Bronchial epithelial cell (primary cell): Measurements from ENCODE around the gene GRIK1. TPM values are rescaled to one million over a fixed set of nuclear protein-coding genes. Genes with fewer than 3 reads are reported as not detected.

Experiments
- DNase-seq: peaks from one replicate; pipeline ENCODE4 v3.0.0-alpha.2; 2010; ENCODE audit warnings: low read depth
- FAIRE-seq: peaks from 2 replicates; lab custom pipeline; 2011; peaks lifted over from hg19 to GRCh38; lab: Jason Lieb, UNC
- H3K27me3 ChIP-seq: 2 replicates; pipeline ENCODE4 v1.5.1; 2011; ENCODE audit warnings: low read length; ENCODE audit not compliant: control insufficient read depth, insufficient read depth
- H3K36me3 ChIP-seq: 2 replicates; pipeline ENCODE4 v1.5.1; 2011; ENCODE audit warnings: low read length; ENCODE audit not compliant: control insufficient read depth, insufficient read depth
- H3K4me3 ChIP-seq: 2 replicates; pipeline ENCODE4 v1.5.1; 2011; ENCODE audit warnings: mild to moderate bottlenecking, low read depth, low read length, control low read depth
- total RNA-seq: library from RNA; depleted of rRNA; stranded (reverse); fragments of >200 nt; gene quantifications from 2 replicates; pipeline ENCODE4 v1.2.1, GENCODE V29; 2014
- TF ChIP-seq, protein P1 (sequence below): IDR thresholded peaks from 2 replicates; pipeline ENCODE4 v1.5.1; 2011; ENCODE audit warnings: mild to moderate bottlenecking, moderate library complexity, low read length, control low read depth, inconsistent platforms; ENCODE audit not compliant: insufficient read depth, severe bottlenecking

GRIK1 gene
- total RNA-seq, 1 donor from 2014 or later: not detected

DNA sequence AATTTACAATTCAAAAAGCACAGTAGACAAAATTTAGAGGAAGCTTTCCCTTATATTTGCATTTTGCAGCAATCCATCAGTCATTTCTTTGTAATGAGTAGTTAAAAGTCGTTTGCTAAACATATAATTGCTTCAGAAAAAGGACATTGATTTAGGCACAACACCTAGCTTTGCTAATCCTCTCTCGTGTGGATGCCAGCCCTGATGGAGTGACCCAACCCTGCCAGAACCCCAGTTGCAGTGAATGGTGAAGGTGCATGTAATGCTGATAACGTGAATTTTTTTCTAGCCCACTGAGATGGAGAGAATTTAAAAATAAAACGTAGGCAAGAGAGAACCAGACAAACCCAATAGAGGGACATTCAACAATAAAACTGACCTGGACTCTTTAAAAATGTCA is 263.4 kb downstream of the GRIK1 start:
- FAIRE-seq: no peak
- Histone ChIP-seq H3K36me3 (no peaks in the 10 kb centered on the region), H3K4me3 (no peak overlapping the region), H3K27me3 (no peaks in the 10 kb centered on the region)
- DNase-seq: no peak
- TF ChIP-seq, protein P1, sequence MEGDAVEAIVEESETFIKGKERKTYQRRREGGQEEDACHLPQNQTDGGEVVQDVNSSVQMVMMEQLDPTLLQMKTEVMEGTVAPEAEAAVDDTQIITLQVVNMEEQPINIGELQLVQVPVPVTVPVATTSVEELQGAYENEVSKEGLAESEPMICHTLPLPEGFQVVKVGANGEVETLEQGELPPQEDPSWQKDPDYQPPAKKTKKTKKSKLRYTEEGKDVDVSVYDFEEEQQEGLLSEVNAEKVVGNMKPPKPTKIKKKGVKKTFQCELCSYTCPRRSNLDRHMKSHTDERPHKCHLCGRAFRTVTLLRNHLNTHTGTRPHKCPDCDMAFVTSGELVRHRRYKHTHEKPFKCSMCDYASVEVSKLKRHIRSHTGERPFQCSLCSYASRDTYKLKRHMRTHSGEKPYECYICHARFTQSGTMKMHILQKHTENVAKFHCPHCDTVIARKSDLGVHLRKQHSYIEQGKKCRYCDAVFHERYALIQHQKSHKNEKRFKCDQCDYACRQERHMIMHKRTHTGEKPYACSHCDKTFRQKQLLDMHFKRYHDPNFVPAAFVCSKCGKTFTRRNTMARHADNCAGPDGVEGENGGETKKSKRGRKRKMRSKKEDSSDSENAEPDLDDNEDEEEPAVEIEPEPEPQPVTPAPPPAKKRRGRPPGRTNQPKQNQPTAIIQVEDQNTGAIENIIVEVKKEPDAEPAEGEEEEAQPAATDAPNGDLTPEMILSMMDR: no peak

DNA sequence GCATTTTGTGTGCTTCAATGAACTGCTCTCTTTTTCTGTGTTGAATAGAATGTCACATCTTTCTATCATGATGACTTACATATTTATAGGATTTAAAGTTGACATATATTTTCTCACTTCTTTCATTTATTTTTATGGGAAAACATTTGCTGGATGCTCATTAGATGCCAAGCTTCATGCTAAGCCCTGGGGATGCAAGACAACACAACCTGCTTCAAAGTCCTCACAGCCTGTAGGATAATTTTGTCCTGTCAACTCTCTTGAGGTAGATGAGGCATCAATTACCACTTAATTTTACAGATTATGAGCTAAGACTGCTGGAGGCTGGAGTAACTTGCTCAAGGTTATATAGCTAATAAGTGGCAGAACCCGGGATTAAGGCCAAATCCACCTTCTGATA is 264.3 kb downstream of the GRIK1 start:
- DNase-seq: no peak
- FAIRE-seq: no peak
- no peaks in the 10 kb centered on the region for H3K36me3 ChIP-seq
- no peaks in the 10 kb centered on the region for H3K27me3 ChIP-seq
- TF ChIP-seq, protein P1: no peak
- H3K4me3 ChIP-seq: no peak overlapping the region

DNA sequence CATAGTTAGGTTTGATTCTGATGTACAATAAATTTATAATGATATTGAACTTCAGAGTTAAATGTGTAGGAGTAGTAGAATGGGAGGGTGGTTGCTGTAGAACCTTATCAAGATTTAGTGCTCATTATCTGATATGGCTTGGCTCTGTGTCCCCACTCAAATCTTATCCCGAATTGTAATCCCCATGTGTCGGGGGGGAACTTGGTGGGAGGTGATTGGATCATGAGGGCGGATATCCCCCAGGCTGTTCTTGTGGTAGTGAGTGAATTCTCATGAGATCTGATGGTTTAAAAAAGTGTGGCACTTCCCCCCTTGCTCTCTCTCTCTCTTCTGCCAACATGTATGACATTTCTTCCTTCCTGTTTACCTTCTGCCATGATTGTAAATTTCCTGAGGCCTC is 265.5 kb downstream of the GRIK1 start:
- no peak overlapping the region for H3K4me3 ChIP-seq
- H3K27me3 ChIP-seq: no peaks in the 10 kb centered on the region
- no peak for DNase-seq
- no peaks in the 10 kb centered on the region for H3K36me3 ChIP-seq
- no peak for FAIRE-seq
- TF ChIP-seq, protein P1: no peak

DNA sequence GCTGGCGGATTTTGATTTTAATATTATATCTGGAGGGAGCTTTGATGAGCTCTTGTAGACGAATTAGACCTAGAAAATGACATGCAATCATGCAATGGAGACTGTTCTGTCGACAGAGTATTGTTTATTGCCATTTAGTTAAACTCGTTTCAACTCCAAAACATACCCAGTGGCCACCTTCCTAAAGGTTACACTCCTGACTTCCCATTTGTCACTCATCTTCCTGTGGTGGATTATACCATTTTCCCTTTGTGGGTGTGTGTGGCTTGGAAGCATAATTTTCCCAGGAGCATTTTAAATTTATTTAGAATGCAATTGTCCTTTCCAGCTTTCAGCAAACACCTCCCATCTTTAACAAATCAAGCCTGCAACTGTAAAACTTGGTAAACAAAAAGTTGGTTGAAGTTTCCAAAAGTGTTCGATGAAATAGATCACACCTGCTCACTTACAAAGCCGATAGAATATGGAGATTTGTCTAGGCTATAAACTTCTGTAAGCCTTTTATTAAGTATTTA is 266.6 kb downstream of the GRIK1 start:
- no peak overlapping the region for H3K4me3 ChIP-seq
- TF ChIP-seq, protein P1: no peak
- FAIRE-seq (no peak), DNase-seq (no peak)
- H3K27me3 ChIP-seq: no peaks in the 10 kb centered on the region
- H3K36me3 ChIP-seq: no peaks in the 10 kb centered on the region

DNA sequence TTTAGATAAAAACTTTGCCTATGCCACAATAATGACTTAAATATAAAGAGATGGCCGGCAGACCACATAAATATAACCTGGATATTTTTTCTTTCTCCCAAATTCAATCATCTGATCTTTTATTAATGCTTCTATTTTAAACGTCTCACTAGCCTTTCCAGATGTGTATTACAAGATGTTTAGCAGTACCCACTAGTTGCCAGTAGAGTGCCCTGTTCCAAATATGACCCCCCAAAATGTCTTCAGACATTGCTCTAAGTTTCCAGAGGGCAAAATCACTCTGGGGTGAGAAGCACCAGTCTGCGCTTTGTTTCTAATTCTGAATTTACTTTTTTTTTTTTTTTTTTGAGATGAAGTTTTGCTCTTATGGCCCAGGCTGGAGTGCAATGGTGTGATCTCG is 268.1 kb downstream of the GRIK1 start:
- no peak overlapping the region for H3K4me3 ChIP-seq
- no peaks in the 10 kb centered on the region for H3K36me3 ChIP-seq
- TF ChIP-seq, protein P1: no peak
- DNase-seq: no peak
- no peak for FAIRE-seq
- H3K27me3 ChIP-seq: no peaks in the 10 kb centered on the region

DNA sequence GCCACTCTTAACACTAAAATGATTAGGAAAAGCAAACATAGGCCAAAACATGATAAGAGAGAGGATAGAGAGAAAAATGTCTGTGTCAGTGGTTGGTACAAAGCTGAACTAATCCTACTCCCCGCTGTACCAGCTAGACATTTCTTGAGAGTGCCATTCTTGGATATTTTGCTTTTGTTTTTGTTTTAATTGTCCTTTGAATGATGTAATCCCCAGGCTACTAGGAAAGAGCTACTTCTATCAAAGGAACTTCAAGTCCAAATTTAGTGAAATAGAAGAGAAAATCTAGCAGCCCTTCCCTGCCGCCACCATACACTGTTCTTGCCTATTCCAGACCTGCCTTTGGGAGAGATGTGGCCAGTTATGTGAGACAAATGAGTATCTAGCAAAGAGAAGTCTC is 269.6 kb downstream of the GRIK1 start:
- Histone ChIP-seq H3K4me3 (no peak overlapping the region), H3K36me3 (no peaks in the 10 kb centered on the region), H3K27me3 (no peaks in the 10 kb centered on the region)
- DNase-seq (no peak), FAIRE-seq (no peak)
- TF ChIP-seq, protein P1: no peak
